GM18517 (cell line): ENCODE measurements around the gene SGPP1.
"Not testable (repeated sequence)": the region's sequence is repeated elsewhere in the genome, so short reads cannot be mapped to it uniquely, and the experiment has no call there.

Experiments used
- ATAC-seq: cut with Tn5 transposase; IDR thresholded peaks from one replicate; pipeline ENCODE4 v1.9.1; 2021; ENCODE audit warnings: mild to moderate bottlenecking, moderate library complexity; ENCODE audit not compliant: unreplicated experiment

SGPP1 gene

GRCh38 chr14:63676615-63677014 is 51.2 kb downstream of the SGPP1 start:
- no peak for ATAC-seq

GRCh38 chr14:63673886-63674497 is 53.9 kb downstream of the SGPP1 start:
- no peak for ATAC-seq

GRCh38 chr14:63673255-63673654 is 54.6 kb downstream of the SGPP1 start:
- no peak for ATAC-seq

GRCh38 chr14:63672417-63673180 is 55.3 kb downstream of the SGPP1 start:
- peak; percentile 74 for ATAC-seq

- peak; percentile 17 for ATAC-seq
These were observed 55.9 kb downstream of the SGPP1 start for GRCh38 chr14:63671987-63672386.

GRCh38 chr14:63670692-63671091 is 57.2 kb downstream of the SGPP1 start:
- peak; percentile 48 for ATAC-seq

GRCh38 chr14:63666335-63666734 is 61.5 kb downstream of the SGPP1 start:
- ATAC-seq = no peak

- no peak for ATAC-seq
These were observed 64.2 kb downstream of the SGPP1 start for GRCh38 chr14:63663428-63664341.

GRCh38 chr14:63662776-63663175 is 65.1 kb downstream of the SGPP1 start:
- no peak for ATAC-seq

- not testable (repeated sequence) for ATAC-seq
These were observed 66.0 kb downstream of the SGPP1 start for GRCh38 chr14:63661881-63662280.

GRCh38 chr14:63659726-63660125 is 68.1 kb downstream of the SGPP1 start:
- ATAC-seq = no peak

- ATAC-seq = no peak
These were observed 71.7 kb downstream of the SGPP1 start for GRCh38 chr14:63656194-63656593.

- no peak for ATAC-seq
These were observed 72.9 kb downstream of the SGPP1 start for GRCh38 chr14:63654936-63655335.

GRCh38 chr14:63654346-63654745 is 73.5 kb downstream of the SGPP1 start:
- ATAC-seq = no peak

GRCh38 chr14:63652406-63652805 is 75.5 kb downstream of the SGPP1 start:
- ATAC-seq = no peak

GRCh38 chr14:63650256-63650952 is 77.5 kb downstream of the SGPP1 start:
- ATAC-seq = peak; percentile 73

- ATAC-seq = no peak
These were observed 80.0 kb downstream of the SGPP1 start for GRCh38 chr14:63647696-63648410.

GRCh38 chr14:63644741-63645140 is 83.1 kb downstream of the SGPP1 start:
- no peak for ATAC-seq

GRCh38 chr14:63642656-63643382 is 85.0 kb downstream of the SGPP1 start:
- ATAC-seq = no peak

GRCh38 chr14:63642229-63642611 is 85.6 kb downstream of the SGPP1 start:
- ATAC-seq = peak; percentile 71
